GM21367 (cell line): ENCODE measurements around the gene PTBP3.

Experiments
- ATAC-seq: cut with Tn5 transposase; IDR thresholded peaks from one replicate; pipeline ENCODE4 v1.9.1; 2021; ENCODE audit not compliant: unreplicated experiment

The PTBP3 gene

DNA sequence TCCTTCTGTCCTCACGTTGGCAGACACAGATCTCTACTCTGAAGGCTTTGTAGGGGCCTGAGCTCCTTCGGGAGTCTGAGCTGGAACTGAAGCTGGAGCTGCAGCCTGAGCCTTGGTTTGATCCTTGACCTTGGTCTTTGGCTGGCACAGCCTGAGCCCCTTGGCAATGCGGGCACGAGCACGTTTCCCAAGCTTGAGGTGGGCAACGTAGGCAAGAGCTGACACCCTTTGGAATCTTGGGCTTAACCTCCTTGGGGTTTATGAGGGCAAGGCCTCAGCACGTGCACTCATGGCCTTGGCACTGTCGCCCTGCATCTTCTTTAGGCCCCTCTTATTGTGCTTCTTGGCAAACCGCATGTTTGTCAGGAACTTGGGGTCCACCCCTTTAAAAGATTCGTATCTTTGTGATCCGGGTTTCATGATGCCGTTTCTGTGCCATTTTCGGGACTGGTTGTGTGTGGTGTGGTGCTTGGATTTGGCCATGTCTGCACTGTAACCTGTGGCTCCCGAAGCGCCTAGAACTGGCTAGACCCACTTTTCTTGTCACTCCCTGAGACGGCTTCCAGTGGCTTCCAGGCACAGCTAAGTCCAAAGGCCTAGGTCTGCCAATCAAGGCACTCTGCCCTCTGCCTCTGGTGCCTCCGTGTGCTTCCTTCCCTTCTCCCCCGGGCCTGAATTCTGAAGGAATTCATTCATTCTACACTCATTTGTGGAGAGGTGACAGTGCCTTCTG lies 159.8 kb downstream of the PTBP3 start:
- ATAC-seq, result no peak

DNA sequence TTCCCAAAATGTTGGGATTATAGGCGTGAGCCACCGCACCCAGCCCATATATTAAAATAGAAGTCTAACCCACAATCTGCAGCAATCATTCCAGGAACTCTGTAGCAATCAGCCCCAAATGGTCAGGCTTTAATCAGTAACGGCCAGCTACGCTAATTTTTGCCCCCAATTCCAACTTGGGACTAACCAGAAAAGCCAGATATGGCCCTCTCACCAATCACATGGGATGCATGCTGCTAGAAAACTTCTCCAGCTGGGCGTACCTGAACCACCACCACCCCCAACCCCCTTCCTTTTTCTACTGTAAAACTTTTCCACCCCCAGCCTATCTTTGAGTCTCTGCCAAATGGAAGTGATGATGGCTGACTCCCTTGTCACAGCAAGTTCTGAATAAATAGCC lies 162.5 kb downstream of the PTBP3 start:
- no peak for ATAC-seq

DNA sequence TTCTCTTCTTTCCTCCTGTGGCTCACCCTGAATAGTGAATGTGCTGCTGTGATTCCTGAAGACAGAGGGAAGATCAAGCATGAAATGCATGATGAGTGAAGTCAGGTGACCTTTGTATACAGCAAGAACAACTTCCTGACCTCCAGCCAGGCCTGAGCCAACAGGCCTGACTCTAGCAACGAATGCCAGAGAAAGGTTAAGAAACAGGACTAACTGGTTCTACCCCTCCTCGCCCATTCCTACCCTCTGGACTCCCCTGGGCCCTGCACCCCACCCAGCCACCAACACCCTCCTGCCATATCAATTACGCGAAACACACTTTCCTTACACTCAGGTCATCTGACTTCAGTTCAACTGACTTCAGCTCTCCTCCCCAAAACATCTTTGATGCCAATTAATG lies 163.2 kb downstream of the PTBP3 start:
- no peak for ATAC-seq

DNA sequence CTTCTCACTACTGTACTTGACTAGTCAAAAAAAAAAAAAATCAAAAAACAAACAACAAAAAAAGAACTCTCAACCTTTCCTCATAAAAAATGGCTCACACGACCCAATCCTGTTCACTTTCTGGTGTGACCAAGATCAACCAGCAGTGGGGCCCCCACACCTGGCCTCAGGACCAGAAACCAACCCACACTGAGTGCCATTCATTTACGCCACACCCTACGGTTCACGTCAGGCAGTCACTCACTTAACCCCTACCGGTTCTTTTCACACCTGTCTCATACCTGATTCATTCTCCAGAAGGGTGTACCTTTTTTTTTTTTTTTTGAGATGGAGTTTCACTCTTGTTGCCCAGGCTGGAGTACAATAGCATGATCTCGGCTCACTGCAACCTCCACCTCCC lies 164.1 kb downstream of the PTBP3 start:
- no peak for ATAC-seq

DNA sequence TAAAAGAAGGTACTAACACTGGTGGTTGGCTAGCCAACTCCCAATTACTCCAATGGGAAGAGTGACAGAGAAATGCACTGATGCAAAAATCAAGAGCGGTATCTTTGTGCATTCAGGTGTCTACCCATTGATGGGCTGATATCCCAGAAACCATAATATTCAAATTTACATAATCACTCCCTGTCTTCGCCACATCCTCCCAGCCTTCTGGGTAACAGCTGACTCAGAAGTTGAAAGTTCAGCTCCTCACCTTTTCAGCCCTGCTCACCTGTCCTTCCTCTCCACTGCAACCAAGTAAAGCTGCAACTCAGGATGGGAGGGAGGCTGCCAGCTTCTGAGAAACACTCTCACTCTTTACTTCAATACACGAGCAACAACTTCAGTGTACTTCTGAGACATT lies 165.2 kb downstream of the PTBP3 start:
- no peak for ATAC-seq
